Activated T-helper 1 cell treated with anti-CD3 and anti-CD28 coated beads, Interleukin-12 subunit alpha, Interleukin-12 subunit beta, Interleukin-2, Interleukin-4 antibody, amounts not matched to agents 30 ng/mL and 10 ng/mL and 1 ng/mL, durations not matched to agents 14 hours and 24 hours and 36 hours (primary cell): Measurements from ENCODE around the gene CDK6. TPM values are rescaled to one million over a fixed set of nuclear protein-coding genes. Genes with fewer than 3 reads are reported as not detected.

Source experiments
- DNase-seq: peaks from one replicate; pipeline ENCODE4 v3.0.0; 2021; ENCODE audit warnings: low spot score
- H3K27ac Mint-ChIP-seq: one replicate; pipeline ENCODE4 v1.8.0; 2021; ENCODE audit warnings: mild to moderate bottlenecking, mixed read lengths
- H3K27me3 Mint-ChIP-seq: one replicate; pipeline ENCODE4 v1.8.0; 2022; ENCODE audit warnings: mild to moderate bottlenecking, moderate library complexity, mixed read lengths; ENCODE audit not compliant: insufficient read depth
- H3K36me3 Mint-ChIP-seq: one replicate; pipeline ENCODE4 v1.8.0; 2021; ENCODE audit warnings: low read depth, mixed read lengths
- H3K4me1 Mint-ChIP-seq: one replicate; pipeline ENCODE4 v1.8.0; 2021; ENCODE audit warnings: low read depth, mixed read lengths
- H3K4me3 Mint-ChIP-seq: one replicate; pipeline ENCODE4 v1.8.0; 2021; ENCODE audit warnings: mild to moderate bottlenecking, moderate library complexity, mixed read lengths
- H3K9me3 Mint-ChIP-seq: one replicate; pipeline ENCODE4 v1.8.0; 2021; ENCODE audit warnings: mixed read lengths
- intact Hi-C: fragments of 100-400 bp; cut with micrococcal nuclease; formaldehyde crosslinking; loops from one replicate; pipeline ENCODE4 v1.15.1; 2024
- total RNA-seq: library from RNA; stranded (reverse); gene quantifications from 2 replicates; pipeline ENCODE4 v1.2.3, GENCODE V29; 2022

CDK6 gene
- total RNA-seq, 1 donor from 2014 or later, result 332 TPM

DNA sequence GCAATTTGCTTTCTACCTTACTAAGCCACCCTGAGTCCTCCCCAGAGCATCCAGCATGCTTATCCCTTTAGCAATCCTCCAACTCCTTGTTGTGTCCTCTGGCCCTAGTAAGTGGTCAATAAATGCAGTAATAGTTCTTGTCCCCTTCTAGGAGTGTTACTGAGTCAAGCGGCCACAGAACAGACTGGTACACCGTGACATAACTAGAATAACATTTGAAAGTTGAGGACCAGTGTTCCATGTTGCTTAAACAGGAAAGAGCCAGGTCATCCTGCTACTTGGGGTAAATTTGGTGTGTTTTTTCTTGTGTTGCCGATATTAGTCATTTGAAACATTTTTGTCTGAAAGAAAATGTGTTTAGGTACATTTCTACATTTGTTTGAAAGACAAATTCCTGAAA is 4.8 kb upstream of the CDK6 start:
- Mint-ChIP-seq H3K27me3 (peaks cover 10% of the 10 kb centered on the region), H3K4me1 (peaks cover 29% of the 10 kb centered on the region), H3K36me3 (peaks cover 3% of the 10 kb centered on the region), H3K27ac (no peak overlapping the region), H3K9me3 (peaks cover 12% of the 10 kb centered on the region), H3K4me3 (no peak overlapping the region)
- DNase-seq, result no peak
- intact Hi-C loops, result loop anchor here (1.0 kb wide), 1 partner anchor 8 kb away; no protein-coding TSS in a partner anchor

DNA sequence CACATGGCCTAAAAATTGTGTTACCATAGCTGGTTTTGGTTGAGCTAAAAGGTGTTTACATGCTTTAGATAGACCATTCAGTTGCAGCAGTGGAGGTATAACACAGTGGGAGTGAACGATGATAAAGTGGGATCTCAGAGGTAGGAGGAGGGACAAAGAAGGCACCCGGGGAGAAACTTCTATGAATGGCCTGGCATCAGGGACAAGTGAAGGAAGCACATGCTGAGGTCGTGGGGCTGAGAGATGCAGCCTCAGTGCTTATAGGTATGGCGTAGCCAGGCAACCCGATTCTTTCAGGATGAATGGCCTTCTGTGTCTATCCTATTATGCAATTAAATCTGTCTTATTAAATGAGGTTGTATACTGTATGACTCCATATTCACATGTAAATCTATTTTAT is 3.9 kb upstream of the CDK6 start:
- Mint-ChIP-seq H3K27me3 (peaks cover 10% of the 10 kb centered on the region), H3K36me3 (peaks cover 6% of the 10 kb centered on the region), H3K4me1 (peaks cover 29% of the 10 kb centered on the region), H3K27ac (no peak overlapping the region), H3K9me3 (peaks cover 12% of the 10 kb centered on the region), H3K4me3 (no peak overlapping the region)
- no peak for DNase-seq
- intact Hi-C loops, result no loop called here

DNA sequence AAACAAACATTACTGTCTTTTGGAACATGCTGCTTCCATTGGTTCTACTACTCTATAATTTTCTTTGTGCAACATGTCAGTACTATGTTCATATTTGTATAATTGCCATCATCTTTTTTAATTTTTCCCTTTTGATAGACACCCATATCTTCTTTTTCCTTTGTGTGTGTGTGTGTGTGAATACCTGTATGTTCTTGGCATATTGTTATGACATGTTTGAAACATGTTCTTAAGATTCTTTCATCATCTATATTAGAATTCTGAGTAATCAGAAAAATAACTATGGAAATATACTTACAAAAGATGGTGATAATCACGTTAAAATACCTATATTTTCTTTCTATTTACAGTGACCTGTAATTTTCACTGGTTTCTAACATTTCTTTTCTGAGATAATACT is 3.5 kb upstream of the CDK6 start:
- peaks cover 10% of the 10 kb centered on the region for H3K27me3 Mint-ChIP-seq
- no peak for DNase-seq
- peaks cover 29% of the 10 kb centered on the region for H3K4me1 Mint-ChIP-seq
- no peak overlapping the region for H3K4me3 Mint-ChIP-seq
- H3K27ac Mint-ChIP-seq, result no peak overlapping the region
- intact Hi-C loops, result no loop called here
- peaks cover 6% of the 10 kb centered on the region for H3K36me3 Mint-ChIP-seq
- peaks cover 12% of the 10 kb centered on the region for H3K9me3 Mint-ChIP-seq

DNA sequence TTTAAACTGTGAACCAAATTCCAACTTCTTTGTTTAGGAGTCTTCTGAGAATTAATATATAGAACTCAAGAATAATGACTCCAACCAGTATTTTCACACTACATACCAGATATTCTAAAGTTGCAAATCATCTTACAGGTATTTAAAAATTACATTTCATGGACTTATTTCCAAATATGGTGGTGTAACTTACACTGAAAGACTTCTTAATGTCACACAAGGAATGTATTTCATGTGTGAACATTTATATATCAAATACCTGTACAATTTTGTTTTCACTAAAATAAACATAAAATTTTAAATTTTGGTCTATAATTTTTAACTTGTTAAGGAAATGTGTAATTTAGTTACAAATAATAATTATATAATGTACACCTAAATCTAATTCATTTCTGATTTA is 2.6 kb upstream of the CDK6 start:
- DNase-seq, result no peak
- Mint-ChIP-seq H3K4me3 (no peak overlapping the region), H3K27ac (no peak overlapping the region), H3K36me3 (peaks cover 7% of the 10 kb centered on the region), H3K4me1 (peaks cover 29% of the 10 kb centered on the region), H3K27me3 (peaks cover 10% of the 10 kb centered on the region), H3K9me3 (peaks cover 9% of the 10 kb centered on the region)
- intact Hi-C loops, result no loop called here

DNA sequence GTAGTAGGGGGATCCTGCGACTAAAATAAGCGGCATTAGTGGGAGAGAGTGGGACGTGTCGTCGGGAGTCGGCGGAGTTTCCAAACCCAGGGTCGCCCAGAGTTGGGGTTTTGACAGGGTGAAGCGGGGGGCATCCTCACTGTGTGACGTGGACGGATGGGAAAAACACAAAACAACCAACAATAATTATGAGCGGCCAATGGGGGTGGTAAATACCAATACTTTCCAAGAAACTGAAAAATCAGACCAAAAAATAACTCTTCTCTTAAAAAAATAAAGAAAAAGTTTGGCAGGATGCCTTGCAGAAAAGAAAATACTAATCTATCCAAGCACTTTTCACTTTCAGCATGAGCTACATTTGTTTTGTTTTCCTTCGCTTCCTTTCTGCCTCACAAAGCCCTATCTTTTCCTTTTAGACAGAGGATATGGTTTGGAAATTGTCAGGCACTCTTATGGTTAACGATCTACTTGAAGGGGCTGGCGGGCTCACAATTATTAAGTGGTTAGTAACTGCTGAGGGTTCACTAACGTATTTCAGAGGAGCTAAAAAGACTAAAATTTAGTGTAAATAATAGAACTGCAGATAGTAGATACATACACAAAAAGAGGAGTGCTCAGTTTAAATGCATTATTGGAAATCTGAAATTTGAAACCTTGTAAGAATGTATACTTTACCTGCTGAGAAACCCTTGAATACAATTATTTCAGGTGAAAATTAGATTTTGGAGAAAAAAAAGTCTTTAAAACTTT is 802 bp upstream of the CDK6 start:
- DNase-seq, result no peak
- Mint-ChIP-seq H3K27me3 (peaks cover 8% of the 10 kb centered on the region), H3K4me1 (peaks cover 35% of the 10 kb centered on the region), H3K4me3 (peak overlapping the region; percentile 90), H3K36me3 (peaks cover 19% of the 10 kb centered on the region), H3K27ac (peak overlapping the region; percentile 95), H3K9me3 (no peaks in the 10 kb centered on the region)
- intact Hi-C loops, result loop anchor here (1.0 kb wide), 7 partner anchors 8 to 393 kb away; partner anchors contain the start of gene SAMD9

DNA sequence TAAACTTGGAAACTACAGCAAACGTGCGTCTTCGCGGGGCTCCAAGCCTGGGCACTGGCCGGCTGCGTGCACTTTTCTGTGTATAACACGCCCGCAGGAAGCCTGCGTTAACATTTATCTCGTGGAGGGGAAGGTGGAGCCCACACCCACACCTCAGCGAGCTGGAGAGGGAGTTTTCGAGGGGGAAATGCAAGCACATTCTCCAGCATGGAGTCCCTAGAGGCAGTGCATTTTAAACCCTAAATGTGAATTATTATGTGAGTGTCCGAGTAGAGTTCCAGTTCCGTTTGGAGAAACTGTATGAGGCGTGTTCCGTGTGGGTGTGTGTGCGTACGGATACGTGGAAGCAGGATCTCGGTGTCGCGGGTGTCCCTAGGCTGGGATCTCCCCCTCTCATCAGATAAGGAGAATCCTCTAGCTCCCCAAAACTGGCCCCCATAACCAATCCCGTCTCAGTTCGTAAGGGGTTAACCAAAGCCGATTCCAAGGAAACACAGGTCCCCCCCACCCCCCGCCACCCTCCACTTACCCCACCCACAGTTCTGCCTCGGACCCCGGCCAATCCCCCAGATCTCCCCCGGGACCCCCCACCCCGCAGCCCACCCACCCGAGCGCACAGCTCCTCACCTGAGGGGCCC is 403 bp downstream of the CDK6 start:
- Mint-ChIP-seq H3K27me3 (peaks cover 5% of the 10 kb centered on the region), H3K4me3 (peak overlapping the region; percentile 97), H3K4me1 (peaks cover 41% of the 10 kb centered on the region), H3K9me3 (no peaks in the 10 kb centered on the region), H3K27ac (peak overlapping the region; percentile 91), H3K36me3 (peaks cover 30% of the 10 kb centered on the region)
- peak; percentile 49 for DNase-seq
- intact Hi-C loops, result loop anchor here (1.0 kb wide), 4 partner anchors 68 to 308 kb away; partner anchors contain the start of genes PEX1, RBM48 and SAMD9

DNA sequence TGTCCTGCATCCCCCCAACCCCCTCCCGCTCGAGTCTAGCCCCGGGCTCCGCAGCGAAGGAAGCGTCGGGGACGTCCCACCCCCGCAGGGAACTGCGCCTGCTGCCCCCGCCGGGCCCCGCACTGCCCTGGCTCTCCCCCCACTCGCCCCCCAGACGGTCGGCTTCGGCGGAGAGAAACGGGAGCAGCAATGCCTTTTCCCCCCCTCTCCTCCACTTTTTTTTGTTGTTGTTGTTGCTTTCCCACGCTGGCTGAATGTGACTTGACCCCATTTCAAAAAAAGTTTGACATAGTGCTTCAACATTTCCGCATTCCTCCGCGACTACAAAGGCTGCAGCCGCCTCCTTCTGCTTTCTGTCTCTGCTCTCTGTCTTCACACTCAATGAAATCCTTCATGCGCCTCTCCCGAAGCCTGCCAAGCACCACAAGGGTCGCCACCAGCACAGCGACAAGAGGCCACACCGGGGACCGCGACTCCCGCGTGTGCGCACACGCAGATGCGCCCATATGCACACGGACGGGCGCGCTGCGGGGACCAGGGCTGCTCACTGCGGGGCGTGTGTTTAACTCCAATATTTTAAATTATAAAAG is 1.0 kb downstream of the CDK6 start:
- H3K36me3 Mint-ChIP-seq, result peaks cover 37% of the 10 kb centered on the region
- peak overlapping the region; percentile 96 for H3K27ac Mint-ChIP-seq
- peaks cover 5% of the 10 kb centered on the region for H3K27me3 Mint-ChIP-seq
- DNase-seq, result peak; percentile 37
- no peaks in the 10 kb centered on the region for H3K9me3 Mint-ChIP-seq
- H3K4me3 Mint-ChIP-seq, result peak overlapping the region; percentile 97
- H3K4me1 Mint-ChIP-seq, result peaks cover 42% of the 10 kb centered on the region
- intact Hi-C loops, result loop anchor here (1.0 kb wide), 2 partner anchors 69 to 307 kb away; partner anchors contain the start of genes PEX1 and RBM48

DNA sequence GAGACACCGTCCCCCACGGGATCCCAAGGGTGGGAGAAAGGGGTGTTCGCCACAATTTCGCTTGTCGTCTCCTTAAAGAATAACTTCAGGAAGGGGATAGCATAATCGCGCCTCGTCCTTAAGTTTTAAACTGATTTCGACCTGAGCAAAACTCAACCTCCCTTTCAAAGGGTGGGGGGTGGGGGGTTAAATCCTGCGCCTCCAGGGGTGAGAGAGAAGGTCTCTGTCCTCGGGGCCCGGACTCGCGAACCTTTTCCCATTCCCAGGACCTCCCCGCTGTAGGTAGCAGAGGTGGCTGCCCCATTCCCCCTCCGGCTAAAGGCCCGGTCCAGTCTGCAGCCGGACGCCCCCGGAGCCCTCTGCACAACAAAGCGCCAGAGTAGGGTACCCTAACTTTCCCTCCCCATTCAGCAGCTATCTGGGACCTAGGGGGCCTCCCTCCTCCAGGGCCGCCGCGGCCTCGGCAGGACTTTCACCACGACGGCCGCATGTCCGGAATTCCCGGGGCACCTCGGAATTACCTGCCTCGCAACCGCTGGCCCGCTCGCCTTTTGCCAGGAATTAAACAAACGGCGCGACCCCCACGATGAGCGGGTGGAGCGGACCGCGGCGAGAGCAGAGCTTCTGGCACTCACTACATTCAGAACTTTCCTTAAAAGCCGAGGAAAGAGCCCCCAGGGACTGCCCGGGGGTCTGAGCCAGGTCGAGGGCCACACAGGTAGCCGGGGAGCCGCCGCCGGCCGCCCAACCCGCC is 1.7 kb downstream of the CDK6 start:
- peaks cover 5% of the 10 kb centered on the region for H3K27me3 Mint-ChIP-seq
- H3K4me1 Mint-ChIP-seq, result peaks cover 42% of the 10 kb centered on the region
- H3K27ac Mint-ChIP-seq, result peak overlapping the region; percentile 96
- no peaks in the 10 kb centered on the region for H3K9me3 Mint-ChIP-seq
- peak overlapping the region; percentile 97 for H3K4me3 Mint-ChIP-seq
- H3K36me3 Mint-ChIP-seq, result peaks cover 38% of the 10 kb centered on the region
- DNase-seq, result no peak
- intact Hi-C loops, result loop anchor here (1.0 to 5.0 kb wide), 7 partner anchors 70 to 702 kb away; partner anchors contain the start of genes CYP51A1, GATAD1, PEX1 and RBM48

DNA sequence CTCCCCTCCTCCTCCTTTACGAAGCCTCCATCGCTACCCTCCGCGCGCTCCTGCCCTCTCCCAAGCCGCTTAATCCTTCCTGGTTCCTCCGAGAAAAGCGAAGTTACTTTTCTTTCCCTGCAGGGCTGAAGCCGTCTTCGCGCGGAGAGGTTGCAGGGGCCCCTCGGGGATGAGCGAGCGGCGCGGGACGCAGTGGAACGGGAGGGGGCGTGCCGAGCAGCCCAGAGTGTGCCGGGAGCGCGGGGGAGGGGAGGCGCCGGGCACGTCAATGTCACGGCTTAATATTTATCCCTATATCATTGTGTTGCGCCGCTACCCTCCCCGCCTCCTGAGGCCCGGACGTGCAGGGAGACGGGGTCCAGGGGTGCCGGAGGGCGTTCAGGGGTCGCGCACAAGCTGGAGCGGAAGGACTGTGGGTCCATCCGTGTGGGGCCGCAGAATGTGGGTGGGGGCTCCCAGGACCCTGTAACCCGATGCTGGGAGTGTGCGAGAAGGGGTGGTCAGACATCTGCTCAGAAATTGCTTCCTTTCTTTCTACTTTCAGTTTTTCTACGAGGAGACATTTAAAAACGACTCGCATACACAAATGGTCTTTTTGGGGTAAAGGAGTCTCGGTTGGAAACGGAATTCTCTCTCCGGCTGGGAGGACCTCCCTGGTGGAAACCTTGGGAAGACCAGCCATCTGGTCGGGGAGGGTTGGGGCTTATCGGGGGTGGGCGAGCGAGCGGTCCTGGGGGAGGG is 2.4 kb downstream of the CDK6 start:
- Mint-ChIP-seq H3K9me3 (no peaks in the 10 kb centered on the region), H3K36me3 (peaks cover 43% of the 10 kb centered on the region), H3K4me1 (peaks cover 46% of the 10 kb centered on the region), H3K27me3 (peaks cover 5% of the 10 kb centered on the region), H3K4me3 (peak overlapping the region; percentile 97), H3K27ac (peak overlapping the region; percentile 96)
- intact Hi-C loops, result loop anchor here (1.0 to 5.0 kb wide), 7 partner anchors 116 to 702 kb away; partner anchors contain the start of genes CYP51A1 and GATAD1
- DNase-seq, result peak; percentile 72

DNA sequence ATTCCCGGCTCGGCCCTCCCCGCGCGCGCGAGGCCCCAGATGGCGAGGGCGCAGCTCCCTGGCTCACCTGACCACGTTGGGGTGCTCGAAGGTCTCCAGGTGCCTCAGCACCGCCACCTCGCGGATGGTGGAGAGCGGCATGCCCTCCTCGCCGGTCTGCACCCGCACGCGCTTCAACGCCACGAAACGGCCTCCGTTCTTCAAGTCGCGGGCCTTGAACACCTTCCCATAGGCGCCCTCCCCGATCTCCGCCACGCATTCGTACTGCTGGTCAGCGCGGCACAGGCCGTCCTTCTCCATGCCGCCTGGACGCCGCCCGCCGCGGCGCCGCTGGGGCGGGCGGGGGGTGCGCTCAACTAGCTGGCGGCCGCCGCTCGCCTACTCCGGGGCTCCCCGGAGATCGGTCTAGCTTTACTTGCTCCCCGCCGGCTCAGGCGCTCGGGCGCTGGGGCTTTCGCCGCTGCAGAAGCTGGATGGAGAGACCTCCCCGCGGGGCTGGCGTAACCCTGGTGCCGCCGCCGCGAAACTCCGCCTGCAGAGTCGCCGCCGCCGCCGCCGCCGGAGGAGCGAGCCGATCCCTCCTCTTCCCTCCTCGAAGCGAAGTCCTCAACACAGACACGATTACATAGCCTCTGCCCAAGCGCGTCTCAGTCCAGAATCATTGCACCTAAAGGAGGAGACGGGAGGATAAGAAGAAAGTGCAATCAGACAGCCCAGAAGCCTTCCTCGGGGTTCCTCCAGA is 3.2 kb downstream of the CDK6 start:
- Mint-ChIP-seq H3K36me3 (peaks cover 46% of the 10 kb centered on the region), H3K9me3 (no peaks in the 10 kb centered on the region), H3K4me1 (peaks cover 54% of the 10 kb centered on the region)

DNA sequence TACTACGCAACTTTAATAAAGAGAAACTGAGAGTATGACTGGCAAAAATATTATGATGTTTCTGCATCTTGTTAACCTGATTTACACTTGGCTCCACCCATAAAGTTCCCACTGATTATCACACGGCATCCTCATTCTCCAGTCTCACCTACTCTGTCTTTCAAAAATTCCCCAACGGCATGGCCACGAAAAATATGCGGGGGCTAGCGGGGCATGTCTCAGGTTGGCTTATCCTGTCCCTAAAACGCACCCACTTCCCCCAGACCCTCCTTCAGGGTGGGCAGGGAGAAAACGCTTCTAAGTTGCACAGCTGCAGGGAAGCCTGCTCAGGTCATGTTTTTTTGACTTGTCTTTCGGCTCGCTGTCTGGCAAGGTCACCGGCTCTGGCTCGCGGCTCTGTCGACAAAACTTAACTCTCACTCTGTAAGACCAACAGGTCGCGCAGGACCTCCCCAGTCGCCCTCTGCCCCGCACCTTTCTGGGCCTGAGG is 3.8 kb downstream of the CDK6 start:
- peaks cover 4% of the 10 kb centered on the region for H3K27me3 Mint-ChIP-seq
- H3K4me1 Mint-ChIP-seq, result peaks cover 58% of the 10 kb centered on the region
- DNase-seq, result no peak
- peak overlapping the region; percentile 97 for H3K4me3 Mint-ChIP-seq
- H3K27ac Mint-ChIP-seq, result peak overlapping the region; percentile 97
- no peaks in the 10 kb centered on the region for H3K9me3 Mint-ChIP-seq
- intact Hi-C loops, result loop anchor here (1.0 to 5.0 kb wide), 11 partner anchors 8 to 700 kb away; partner anchors contain the start of genes CYP51A1 and GATAD1
- peaks cover 47% of the 10 kb centered on the region for H3K36me3 Mint-ChIP-seq

More for the DNA sequence above, 3.2 kb downstream of the CDK6 start:
- Mint-ChIP-seq H3K4me3 (peak overlapping the region; percentile 97), H3K27ac (peak overlapping the region; percentile 97), H3K27me3 (peaks cover 5% of the 10 kb centered on the region)
- peak; percentile 87 for DNase-seq
- intact Hi-C loops, result loop anchor here (1.0 to 5.0 kb wide), 4 partner anchors 115 to 701 kb away; partner anchors contain the start of genes CYP51A1 and GATAD1
